ENCODE measurements around the gene DZANK1.
A peak's percentile ranks its signal among the peaks of the same experiment; 100 is the strongest.
"Not testable (repeated sequence)": the region's sequence is repeated elsewhere in the genome, so short reads cannot be mapped to it uniquely, and the experiment has no call there.

The DZANK1 gene
- total RNA-seq = 4.4 to 6.0 reads per million in 2 donors

GRCh38 chr20:18466894-18467730 lies at the start of gene DZANK1, which contains the start of gene POLR3F:
TSS of gene DZANK1 (minus strand) at chr20:18467030. CDS start at chr20:18465358, 1,672 bp downstream.
TSS of gene POLR3F (plus strand) at chr20:18467390. CDS start at chr20:18467507, 117 bp downstream.
- peak; percentile 80 to 95 (median 88) for DNase-seq

DNA sequence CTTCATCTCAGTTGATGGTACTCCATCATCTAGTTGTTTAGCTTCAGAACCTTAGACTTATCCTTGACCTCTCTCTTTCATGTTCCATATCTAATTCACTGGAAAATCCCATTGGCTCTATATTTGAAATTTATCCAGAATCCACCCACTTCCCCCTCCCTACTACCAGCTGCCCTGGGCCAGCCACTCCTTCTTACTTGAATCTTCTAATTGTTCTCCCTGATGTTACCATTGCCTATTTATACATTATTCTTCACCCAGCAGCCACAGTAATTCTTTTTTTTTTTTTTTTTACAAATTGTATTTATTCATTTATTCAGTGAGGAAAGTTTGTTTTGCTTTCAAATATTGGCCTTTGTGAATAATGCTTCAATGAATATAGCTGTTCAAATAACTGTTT lies 49.1 kb upstream of the DZANK1 start:
- DNase-seq = no peak

DNA sequence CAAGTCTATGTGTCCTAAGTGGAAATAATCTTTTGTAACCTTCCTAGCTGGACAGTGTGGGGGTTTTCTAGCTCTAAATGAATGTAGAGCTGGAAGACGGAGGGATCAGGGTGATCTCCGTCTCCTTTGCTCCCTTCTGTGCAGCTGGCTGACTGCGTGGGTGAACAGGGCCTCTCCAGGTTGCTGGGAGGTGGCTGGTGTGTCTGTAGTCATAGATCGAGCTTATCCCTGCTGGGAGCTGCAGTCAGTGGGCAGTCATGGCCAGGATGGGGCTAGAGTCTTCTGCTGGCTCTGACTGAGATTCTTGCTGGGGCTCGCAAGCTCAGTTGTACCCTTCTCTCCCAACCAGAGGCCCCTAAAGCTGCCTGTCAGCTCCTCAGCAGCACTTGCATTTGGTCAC lies 47.3 kb upstream of the DZANK1 start:
- no peak for DNase-seq

- no peak for DNase-seq
Observed at GRCh38 chr20:18513208-18513607, 46.4 kb upstream of the DZANK1 start.

DNA sequence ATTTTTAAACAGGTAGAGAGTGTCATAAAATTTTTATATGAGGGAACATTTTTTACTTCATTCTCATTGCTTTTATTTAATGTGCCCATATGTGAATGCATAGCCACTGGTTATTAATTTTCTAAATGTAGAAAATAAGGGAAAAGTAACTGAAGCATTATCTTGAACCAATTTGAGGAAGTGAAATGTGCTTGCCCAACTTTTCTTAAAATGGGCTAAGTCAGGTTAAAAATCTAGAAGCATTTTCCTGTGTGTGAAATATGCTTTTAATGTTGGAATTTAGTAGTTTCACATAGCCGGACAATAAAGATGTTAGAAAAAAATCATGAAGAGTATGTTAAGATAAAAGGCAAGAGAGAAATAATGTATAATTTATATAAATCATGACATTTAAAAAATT lies 44.7 kb upstream of the DZANK1 start:
- DNase-seq = no peak

DNA sequence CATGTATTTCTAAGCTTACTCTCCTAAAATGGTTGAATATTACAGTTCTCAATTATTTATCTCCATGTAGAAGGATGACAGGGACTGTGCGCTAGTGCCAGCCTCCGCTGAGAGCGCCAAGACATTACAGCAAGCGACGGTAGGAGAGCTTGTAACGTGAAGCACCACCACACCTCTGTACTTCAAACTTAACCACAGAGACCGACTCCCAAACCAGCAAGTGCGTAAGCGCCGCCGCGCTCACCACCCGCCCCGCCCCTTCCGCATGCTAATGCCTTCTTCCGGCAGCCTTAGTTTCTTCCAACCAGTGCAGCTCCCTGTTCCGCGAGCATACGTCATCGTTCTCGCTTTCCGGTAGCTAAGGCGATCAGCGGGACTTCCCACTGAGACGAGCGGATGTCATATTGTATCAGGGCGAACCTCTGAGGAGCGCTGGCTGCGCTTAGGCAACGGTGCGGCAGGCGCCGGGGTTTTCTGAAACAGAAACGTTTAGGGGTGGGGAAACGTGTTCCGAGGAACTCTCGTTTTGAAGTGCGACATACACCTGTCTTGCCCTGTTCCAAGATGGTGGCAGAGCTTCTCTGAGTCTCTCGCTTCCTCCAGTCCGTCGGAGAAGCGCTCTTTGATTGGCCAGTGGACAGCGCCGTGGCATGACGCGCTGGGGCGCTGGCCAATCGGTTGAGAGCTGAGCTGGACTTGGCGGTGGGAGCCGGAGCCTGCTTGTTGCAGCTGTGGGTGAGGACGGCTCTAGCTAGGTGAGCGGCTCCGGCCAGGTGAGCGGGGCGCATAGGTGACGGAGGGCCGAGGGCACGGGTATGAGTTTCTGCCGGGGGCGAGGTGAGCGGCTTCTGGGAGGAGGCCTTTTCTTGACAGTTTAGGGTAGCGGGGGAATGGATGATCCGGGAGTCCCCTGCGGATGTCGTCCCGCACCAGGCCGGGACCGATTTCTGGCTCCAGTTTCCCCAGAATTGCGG lies 40.7 kb upstream of the DZANK1 start, which contains the start of gene SEC23B:
SEC23B (plus strand) TSS at position 723 of the 974 bp plus-strand sequence. CDS start 2,896 bp downstream, outside the sequence.
- DNase-seq = peak; percentile 94 to 100 (median 97)

DNA sequence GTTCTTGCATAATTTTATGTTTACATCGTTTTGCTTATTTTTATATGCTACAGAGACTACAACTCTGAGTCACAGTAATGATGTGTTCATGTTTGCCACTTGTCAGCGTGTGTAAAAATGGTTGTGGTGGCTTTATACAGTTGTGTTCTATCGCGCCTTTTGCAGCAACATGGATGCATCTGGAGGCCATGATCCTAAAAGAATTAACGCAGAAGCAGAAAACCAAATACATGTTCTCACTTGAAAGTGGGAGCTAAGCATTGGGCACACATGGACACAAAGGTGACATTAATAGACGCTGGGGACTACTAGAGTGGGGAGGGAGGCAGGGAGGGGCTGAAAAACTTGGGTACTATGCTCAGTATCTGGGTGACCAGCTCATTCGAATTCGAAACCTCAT lies 39.9 kb upstream of the DZANK1 start:
- DNase-seq = peak in 1 of 5 experiments; percentile 88

- DNase-seq = no peak
Observed at GRCh38 chr20:18504479-18505060, 37.7 kb upstream of the DZANK1 start.

DNA sequence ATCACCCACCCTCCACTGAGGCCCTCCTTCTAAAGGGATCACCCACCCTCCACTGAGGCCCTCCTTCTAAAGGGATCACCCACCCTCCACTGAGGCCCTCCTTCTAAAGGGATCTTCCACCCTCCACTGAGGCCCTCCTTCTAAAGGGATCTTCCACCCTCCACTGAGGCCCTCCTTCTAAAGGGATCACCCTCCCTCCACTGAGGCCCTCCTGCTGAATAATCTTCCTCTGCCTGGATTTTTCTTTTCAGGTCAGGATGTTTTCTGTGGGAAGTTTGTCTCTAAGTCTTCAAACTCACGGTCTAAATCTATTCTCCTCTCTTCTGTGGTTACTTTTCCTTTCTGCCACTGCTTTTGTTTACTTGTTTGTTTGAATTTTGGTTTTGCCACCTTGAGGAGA lies 34.8 kb upstream of the DZANK1 start:
- DNase-seq = not testable (repeated sequence)

GRCh38 chr20:18497603-18498002 lies 30.8 kb upstream of the DZANK1 start:
- no peak for DNase-seq

DNA sequence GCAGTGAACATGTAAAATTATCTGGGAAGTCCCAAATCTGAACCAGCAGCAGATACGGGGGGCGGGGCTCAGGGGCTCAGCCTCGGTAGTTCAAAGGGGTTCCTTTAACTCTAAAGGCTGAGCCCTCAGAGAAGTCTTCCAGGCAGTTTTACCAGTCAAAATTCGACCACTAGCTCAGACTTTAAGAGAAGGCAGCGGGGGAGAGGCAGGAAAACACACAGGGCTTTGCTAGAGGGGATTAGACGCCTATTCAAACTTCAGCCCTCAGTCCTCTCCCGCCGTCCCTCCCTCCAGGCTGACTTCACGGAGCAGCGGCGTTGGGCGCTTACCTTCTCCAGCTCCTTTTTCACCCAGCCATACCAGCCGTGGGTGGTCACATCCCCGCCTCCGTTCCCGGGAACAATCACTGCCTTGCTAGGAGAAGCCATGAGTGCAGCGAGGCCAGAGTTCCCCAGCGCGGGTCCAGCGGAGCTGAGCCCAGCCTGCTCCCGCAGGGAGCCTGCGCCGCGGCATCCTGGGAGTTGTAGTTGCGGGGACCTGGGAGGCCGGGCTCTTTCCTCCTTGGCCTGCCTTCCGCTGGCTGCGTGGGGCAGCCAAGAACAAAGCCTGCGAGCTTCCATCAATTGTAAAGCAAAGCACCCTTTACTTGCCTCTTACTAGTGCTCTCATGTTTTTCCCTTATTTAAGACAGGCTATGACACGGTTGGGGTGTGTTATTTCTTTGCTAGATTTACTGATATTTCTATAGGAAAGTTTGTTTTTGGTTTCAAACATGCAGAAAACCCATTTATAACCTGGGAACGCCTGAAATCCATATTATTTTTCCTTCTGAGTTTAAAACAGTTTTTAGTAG lies 30.1 kb upstream of the DZANK1 start, which contains the start of gene RBBP9:
RBBP9 (minus strand) TSS at position 486 of the 853 bp plus-strand sequence; CDS start at position 428, 58 bp downstream.
- peak; percentile 43 to 84 (median 63) for DNase-seq

DNA sequence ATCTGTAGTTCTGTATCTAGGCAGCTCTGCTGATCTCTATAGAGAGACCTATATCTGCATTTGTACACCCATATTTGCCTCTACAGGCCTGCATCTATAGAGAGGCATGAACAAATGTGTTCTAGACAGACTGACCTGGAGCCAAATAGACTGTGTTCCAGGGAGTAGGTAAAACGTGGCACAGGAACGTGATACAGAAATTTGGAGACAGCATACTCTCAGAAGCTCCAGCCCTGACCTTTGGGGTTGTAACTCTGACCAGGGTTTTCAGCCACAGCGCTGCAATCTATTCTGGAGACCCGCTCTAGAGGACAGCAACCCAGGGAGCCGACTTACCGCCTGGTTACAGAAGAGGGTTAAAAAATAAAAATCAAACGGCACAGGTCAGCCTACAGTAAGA lies 29.2 kb upstream of the DZANK1 start:
- DNase-seq = peak in 1 of 5 experiments; percentile 15

- no peak for DNase-seq
Observed at GRCh38 chr20:18488301-18488700, 21.5 kb upstream of the DZANK1 start.

DNA sequence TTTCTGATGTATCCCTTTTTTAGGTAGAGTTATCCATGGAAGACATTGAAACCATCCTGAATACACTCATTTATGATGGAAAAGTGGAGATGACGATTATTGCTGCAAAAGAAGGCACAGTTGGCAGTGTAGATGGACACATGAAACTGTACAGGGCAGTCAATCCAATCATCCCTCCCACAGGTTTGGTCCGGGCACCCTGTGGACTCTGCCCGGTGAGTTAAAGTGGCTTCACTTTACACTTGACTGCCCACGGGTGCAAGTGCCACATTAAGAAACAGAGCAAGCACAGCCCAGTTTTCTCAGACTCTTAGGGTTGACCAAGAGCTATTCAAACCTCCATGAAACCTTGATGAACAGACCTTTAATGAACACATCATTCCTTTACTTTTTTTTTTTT lies 14.8 kb upstream of the DZANK1 start:
- no peak for DNase-seq

DNA sequence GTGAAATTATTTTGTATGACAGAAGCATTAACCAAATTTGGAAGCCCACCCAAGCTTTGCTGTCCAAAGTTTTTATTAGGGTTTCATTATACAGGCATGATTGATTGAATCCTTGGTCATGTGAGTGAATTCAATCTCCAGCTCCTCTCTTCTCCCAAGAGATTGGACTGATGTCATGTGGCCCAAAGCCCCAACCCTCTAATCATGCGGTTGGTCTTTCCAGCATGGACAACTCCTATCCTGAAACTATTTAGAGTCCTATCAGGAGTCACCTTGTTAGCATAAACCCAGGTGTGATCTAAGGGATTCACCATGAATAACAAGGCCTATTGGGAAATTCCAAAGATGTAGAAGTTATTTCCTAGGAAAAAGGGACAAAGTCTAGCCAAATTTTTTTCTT lies 11.0 kb upstream of the DZANK1 start:
- no peak for DNase-seq

DNA sequence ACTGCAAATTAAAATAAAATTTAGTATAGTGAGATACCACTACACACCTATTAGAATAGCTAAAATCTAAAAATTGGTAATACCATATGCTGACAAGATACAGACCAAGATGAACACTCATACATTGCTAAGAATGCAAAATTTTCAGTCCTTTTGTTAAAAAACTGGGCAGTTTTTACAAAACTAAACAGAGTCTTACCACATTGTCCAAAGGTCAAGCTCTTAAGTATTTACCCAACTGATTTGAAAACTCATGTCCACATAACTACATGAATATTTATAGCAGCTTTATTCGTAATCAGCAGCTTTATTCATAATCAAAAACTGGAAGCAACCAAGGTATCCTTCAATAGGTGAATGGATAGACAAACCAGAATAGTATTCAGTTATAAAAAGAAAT lies 10.4 kb upstream of the DZANK1 start:
- DNase-seq = no peak

DNA sequence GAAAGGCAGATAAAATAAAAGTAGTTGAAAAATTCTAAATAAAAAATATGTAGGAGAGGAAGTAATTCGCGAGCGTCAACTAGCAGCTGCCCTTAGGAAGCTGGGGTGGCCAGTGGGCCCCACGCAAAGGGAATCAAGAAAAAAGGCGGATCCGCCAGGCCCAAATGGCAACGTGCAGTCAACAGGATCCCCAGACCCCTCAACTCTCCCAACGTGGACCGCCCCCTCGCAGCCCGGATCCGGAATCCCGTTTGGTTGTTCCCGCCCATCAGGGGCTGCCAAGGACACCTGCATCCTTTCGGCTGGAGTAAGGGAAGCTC lies 296 bp downstream of the DZANK1 start:
- no peak for DNase-seq

DNA sequence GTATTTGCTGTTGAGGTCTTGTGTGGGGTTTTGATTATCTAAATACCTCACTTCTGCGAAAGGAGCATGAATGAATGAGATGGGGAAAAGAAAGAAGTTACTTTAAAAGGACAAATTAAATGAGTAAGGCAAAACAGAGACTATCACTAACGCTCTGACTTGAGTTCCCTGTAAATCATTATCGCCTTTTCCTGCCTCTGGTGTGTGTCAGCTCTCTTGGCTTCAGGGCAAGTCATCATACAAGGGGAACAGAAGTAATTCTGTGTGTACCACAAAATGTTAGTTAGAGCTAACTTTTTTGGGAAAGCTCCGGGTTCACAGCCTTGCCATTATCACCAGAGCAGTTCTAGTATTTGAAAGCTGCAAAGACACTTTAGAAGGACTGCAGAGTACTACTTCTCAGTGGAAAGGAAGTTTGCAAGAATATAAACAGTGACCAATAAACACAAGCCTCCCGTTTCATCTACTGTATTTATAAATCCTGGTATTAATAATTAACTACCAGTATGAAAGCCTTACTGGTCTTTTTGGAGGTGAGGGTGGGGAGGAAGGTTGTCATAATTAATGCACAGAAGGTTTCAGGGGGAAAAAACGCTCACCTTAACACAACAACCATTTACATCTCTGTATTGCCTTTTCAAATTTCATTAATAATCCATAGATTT lies 1.2 kb downstream of the DZANK1 start:
- DNase-seq = no peak

GRCh38 chr20:18456600-18456999 lies 10.2 kb downstream of the DZANK1 start:
- DNase-seq = no peak

DNA sequence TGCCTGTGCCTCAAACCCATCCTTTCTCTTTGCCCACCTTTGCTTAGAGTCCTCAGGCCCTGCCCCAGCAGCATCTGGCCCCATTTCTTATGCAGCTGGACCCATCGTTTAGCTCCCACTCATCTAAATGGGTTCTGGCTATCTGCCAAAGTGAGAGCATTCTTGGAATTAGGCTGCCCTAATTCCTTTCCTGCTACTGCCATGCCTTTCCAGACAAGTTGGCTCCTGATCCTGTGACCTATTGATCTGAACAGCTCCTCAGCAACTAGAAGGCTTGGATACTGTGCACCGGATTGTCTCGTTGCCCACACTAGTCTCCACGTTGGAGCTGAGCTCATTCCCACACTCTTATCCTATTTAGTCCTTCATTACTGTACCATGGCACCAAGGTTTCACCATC lies 22.9 kb downstream of the DZANK1 start:
- no peak for DNase-seq

DNA sequence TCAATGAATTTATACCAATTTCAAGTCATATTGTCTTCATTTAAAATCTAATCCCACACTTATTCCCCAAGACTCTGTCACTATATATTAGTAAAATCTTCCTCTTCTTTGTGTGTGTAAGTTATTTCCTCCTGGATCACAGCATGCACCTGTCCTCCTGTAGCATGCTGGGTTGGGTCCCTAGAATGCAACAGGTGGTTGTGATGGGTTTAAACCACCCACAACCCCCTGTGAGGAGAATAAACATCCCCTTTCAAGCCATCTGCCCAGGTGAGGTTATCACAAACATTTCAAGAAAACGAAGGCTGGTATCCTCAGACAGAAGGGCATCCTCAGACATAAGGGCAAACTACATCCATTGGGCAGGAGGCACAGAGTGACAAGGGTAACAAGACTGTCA lies 26.4 kb downstream of the DZANK1 start:
- DNase-seq = no peak
